Measurements from ENCODE around the gene KLHL20. TPM values are rescaled to one million over a fixed set of nuclear protein-coding genes. Genes with fewer than 3 reads are reported as not detected.

KLHL20 gene, protein sequence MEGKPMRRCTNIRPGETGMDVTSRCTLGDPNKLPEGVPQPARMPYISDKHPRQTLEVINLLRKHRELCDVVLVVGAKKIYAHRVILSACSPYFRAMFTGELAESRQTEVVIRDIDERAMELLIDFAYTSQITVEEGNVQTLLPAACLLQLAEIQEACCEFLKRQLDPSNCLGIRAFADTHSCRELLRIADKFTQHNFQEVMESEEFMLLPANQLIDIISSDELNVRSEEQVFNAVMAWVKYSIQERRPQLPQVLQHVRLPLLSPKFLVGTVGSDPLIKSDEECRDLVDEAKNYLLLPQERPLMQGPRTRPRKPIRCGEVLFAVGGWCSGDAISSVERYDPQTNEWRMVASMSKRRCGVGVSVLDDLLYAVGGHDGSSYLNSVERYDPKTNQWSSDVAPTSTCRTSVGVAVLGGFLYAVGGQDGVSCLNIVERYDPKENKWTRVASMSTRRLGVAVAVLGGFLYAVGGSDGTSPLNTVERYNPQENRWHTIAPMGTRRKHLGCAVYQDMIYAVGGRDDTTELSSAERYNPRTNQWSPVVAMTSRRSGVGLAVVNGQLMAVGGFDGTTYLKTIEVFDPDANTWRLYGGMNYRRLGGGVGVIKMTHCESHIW
- 9.9 to 14.7 TPM (median 12.6 TPM) in 5 replicates for total RNA-seq (2022; extraction: Qiagen RNA extraction)

DNA sequence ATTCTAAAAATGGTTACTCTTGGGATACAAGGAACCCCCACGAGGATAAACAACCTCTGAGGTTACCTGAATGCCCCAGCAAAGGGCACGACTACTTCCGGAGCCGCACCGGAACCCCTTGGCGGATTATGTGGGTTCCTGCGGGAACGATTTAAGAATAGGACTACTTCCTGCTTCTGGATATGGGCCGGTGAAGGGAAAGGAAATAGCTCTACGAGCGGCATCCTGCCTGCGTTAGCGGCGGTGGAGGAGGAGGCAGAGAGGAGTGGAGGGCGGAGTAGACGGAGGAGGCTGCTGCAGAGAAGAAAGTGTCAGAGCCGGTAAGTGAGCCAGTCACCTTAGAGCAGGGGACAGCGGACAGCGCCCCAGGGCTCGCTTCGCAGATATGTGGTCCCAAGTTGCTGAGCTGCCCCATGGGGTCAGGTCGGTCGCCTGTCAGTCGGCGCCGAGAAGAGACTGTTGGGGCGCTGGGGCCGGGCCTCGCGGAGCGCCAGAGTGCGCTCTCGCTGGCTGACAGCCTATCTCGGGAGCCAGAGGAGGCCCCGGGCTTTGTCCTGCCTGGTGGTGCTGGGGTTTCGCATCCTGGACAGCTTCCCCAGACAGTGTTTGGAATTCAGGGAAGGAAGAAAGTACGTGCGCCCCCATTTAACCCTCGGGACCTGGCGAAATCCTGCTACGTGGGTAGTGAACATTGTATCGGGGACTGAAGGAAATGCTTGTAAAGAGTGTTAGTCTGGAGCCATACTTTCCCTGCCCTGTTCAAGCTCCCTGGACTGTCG lies at the start of gene KLHL20:
Gene KLHL20, plus strand, starts transcription at position 223 of the 779 bp plus-strand sequence. CDS start 1,063 bp downstream, outside the sequence.

DNA sequence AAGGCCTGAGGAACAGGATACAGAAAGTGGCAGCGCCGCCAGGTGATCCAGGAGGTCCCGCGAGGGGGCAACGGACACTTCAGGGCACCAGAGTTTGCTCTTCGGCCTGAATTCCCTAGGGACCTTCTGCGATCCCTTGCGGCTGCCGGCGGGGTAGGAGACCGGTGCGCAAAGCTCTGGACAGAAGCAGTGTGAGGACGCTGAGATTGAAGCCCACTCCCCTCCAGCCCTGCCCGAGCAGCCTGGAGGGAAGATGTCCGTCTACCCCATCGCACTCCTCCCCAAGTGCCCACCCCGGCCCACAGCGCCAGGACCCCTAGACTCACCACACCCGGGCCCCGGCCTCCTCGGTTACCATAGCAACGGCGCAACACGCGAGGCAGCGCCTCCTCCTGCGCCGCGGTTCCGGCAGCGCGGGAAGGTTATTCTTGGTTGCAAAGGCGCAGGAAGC lies 45.3 kb upstream of the KLHL20 start, which contains the start of gene ANKRD45:
Gene ANKRD45, minus strand, starts transcription at position 361 of the 451 bp plus-strand sequence. CDS start 10,433 bp downstream, outside the sequence.

DNA sequence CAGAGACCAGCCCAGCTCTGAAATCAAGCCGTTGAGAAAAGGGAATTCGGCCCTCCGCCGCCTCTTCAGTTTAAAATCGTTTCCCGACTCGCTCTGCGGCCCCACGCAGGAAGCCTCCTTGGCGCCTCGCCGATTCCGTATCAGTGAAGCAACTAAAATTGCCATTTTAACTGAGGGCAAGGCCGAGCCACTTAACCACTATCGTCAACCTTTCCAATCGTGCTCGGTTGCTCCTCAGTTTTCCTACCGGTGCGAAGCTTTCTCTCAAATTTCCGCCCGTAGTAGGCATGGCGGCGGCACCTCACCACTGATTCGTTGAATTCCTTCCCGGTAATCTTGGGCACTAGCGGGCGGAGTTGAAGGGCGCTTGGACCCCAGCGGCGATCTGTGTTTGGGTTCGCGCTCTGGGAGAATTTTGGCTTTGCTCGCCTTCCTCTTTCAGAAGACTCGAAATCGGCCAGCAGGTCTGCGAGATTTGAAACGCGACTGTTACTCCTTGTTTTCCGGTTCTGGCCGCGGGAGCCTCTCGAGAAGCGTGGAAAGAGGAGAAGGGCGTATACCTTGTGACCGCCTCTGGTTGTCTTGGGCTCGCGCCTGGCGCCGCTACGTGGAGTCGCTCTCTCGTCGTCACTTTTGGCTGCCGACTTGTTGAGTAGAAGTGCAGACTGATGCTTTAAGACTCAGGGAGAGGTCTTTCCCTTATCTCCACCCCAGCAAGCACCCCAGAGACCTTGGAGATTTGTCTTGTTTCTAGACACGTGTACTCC lies 109.7 kb downstream of the KLHL20 start, which contains the start of the genes CENPL and DARS2:
Gene CENPL, minus strand, starts transcription at position 569 of the 767 bp plus-strand sequence. CDS start 13,584 bp downstream, outside the sequence.
Gene DARS2, plus strand, starts transcription at position 359 of the 767 bp plus-strand sequence. CDS start 557 bp downstream, outside the sequence.

Other genes starting within 250 kb of the KLHL20 start
- 289 to 324 TPM (median 297 TPM) in 5 replicates for gene PRDX6, start 237.6 kb upstream of the KLHL20 start, total RNA-seq (2022; extraction: Qiagen RNA extraction)
- not detected in 5 replicates for gene SLC9C2, start 111.9 kb upstream of the KLHL20 start, total RNA-seq (2022; extraction: Qiagen RNA extraction)
- not detected in 5 replicates for gene TEX50, start 79.6 kb upstream of the KLHL20 start, total RNA-seq (2022; extraction: Qiagen RNA extraction)
- 0.09 to 0.26 TPM (median 0.21 TPM) in 5 replicates for gene ANKRD45, start 45.1 kb upstream of the KLHL20 start, total RNA-seq (2022; extraction: Qiagen RNA extraction)
- gene DARS2, start 109.7 kb downstream of the KLHL20 start, total RNA-seq (2022; extraction: Qiagen RNA extraction): 37.7 to 48.0 TPM (median 42.3 TPM) in 5 replicates
- gene CENPL, start 109.9 kb downstream of the KLHL20 start, total RNA-seq (2022; extraction: Qiagen RNA extraction): 11.8 to 12.7 TPM (median 12.5 TPM) in 5 replicates
- gene GAS5, start 153.0 kb downstream of the KLHL20 start, total RNA-seq (2022; extraction: Qiagen RNA extraction): 293 to 333 TPM (median 300 TPM) in 5 replicates
- 1.1 to 1.5 TPM (median 1.4 TPM) in 5 replicates for gene ZBTB37, start 153.4 kb downstream of the KLHL20 start, total RNA-seq (2022; extraction: Qiagen RNA extraction)
- gene SERPINC1, start 202.3 kb downstream of the KLHL20 start, total RNA-seq (2022; extraction: Qiagen RNA extraction): 0.06 to 0.23 TPM (median 0.09 TPM) in 4 of 5 replicates, not detected in the other